K562 (cell line): ENCODE measurements around the gene C11orf65. TPM values are rescaled to one million over a fixed set of nuclear protein-coding genes. Genes with fewer than 3 reads are reported as not detected.

ENCODE experiments used
- CEBPB ChIP-seq: fragments of 450-650 bp; IDR thresholded peaks from 2 replicates; pipeline ENCODE4 v1.6.1; 2016; ENCODE audit warnings: missing genetic modification characterization, missing compliant biosample characterization
- CTCFL ChIP-seq: IDR thresholded peaks from 2 replicates; pipeline ENCODE4 v1.6.1; 2011; ENCODE audit warnings: borderline replicate concordance, low read depth, mild to moderate bottlenecking, moderate library complexity, low read length; ENCODE audit not compliant: insufficient read depth, poor library complexity, severe bottlenecking
- DLX4 ChIP-seq: fragments of 250-450 bp; sonication (Bioruptor Pico); IDR thresholded peaks from 2 replicates; pipeline ENCODE4 v1.6.1; 2021; ENCODE audit warnings: mild to moderate bottlenecking
- HBP1 ChIP-seq: fragments of 450-650 bp; formaldehyde crosslinking; IDR thresholded peaks from 2 replicates; pipeline ENCODE4 v1.4.0; 2022; ENCODE audit warnings: missing genetic modification characterization
- ILF3 ChIP-seq: fragments of 450-650 bp; IDR thresholded peaks from 2 replicates; pipeline ENCODE4 v1.6.1; 2018; ENCODE audit warnings: antibody characterized with exemption, mild to moderate bottlenecking, moderate library complexity, borderline replicate concordance
- POLR3A ChIP-seq: IDR thresholded peaks from 2 replicates; pipeline ENCODE4 v1.6.1; 2011; ENCODE audit warnings: borderline replicate concordance, mild to moderate bottlenecking, moderate library complexity; ENCODE audit not compliant: insufficient read length, insufficient read depth; ENCODE audit errors: extremely low read depth
- RBM22 ChIP-seq: fragments of 200-400 bp; formaldehyde crosslinking; IDR thresholded peaks from 2 replicates; pipeline ENCODE4 v1.6.1; 2018; ENCODE audit warnings: low read length, low read depth; ENCODE audit not compliant: poor library complexity, severe bottlenecking
- SP1 ChIP-seq: sonication (generic); formaldehyde crosslinking; IDR thresholded peaks from 2 replicates; pipeline ENCODE4 v1.8.1; 2022; ENCODE audit warnings: mild to moderate bottlenecking, missing genetic modification reagents
- TAF9B ChIP-seq: fragments of 450-650 bp; IDR thresholded peaks from 2 replicates; pipeline ENCODE4 v1.6.1; 2018; ENCODE audit warnings: mild to moderate bottlenecking; ENCODE audit not compliant: partially characterized antibody
- ZFX ChIP-seq: sonication (generic); formaldehyde crosslinking; IDR thresholded peaks from 2 replicates; pipeline ENCODE4 v1.8.0; 2022; ENCODE audit warnings: mild to moderate bottlenecking, missing genetic modification reagents, moderate library complexity
- ZKSCAN1 ChIP-seq: fragments of 150-350 bp; IDR thresholded peaks from 2 replicates; pipeline ENCODE4 v1.6.1; 2016; ENCODE audit warnings: low read depth, low read length
- ZNF274 ChIP-seq: IDR thresholded peaks from 2 replicates; pipeline ENCODE4 v1.6.1; 2011; ENCODE audit warnings: low read depth, mild to moderate bottlenecking, low read length, moderate library complexity, borderline replicate concordance
- ZNF3 ChIP-seq: fragments of 250-450 bp; sonication (Bioruptor Pico); IDR thresholded peaks from 2 replicates; pipeline ENCODE4 v1.5.0; 2021; ENCODE audit warnings: mild to moderate bottlenecking, moderate library complexity
- ZNF644 ChIP-seq: fragments of 200-800 bp; sonication (Bioruptor generic); IDR thresholded peaks from 2 replicates; pipeline ENCODE4 v1.6.1; 2016; ENCODE audit warnings: low read depth, missing genetic modification characterization, missing compliant biosample characterization
- polyA plus RNA-seq, 8 experiments: library from polyadenylated mRNA; depleted of rRNA in 4 of 8; stranded (reverse) in 5 of 8; unstranded in 3 of 8; fragments of >200 nt; fragmentation: Nextera tagmentation in 2 of 8; fragmentation: Illumina TruSeq in 1 of 8; extraction: Ambion mirVana in 2 of 8; extraction: Trizol in 1 of 8; gene quantifications; 2 replicates each; pipeline versions ENCODE4 v1.2.1 to v1.2.3, GENCODE V29; 2011 to 2014; ENCODE audit warnings: inconsistent platforms in 1 of 8, missing spikeins in 1 of 8
- total RNA-seq, 7 experiments: library from RNA; depleted of rRNA in 6 of 7; stranded (reverse); fragments of >200 nt in 6 of 7; fragmentation: Illumina TruSeq in 2 of 7; extraction: Trizol in 2 of 7; gene quantifications; 2 replicates each; pipeline versions ENCODE4 v1.2.1 to v1.2.3, GENCODE V29; 2011 to 2021; ENCODE audit warnings: low replicate concordance in 1 of 7
- TF ChIP-seq, protein P1 (sequence below): fragments of 200-800 bp; sonication (Bioruptor generic); IDR thresholded peaks from 2 replicates; pipeline ENCODE4 v1.6.1; 2016; ENCODE audit warnings: missing genetic modification characterization, missing compliant biosample characterization
- TF ChIP-seq, protein P2 (sequence below): fragments of 450-650 bp; formaldehyde crosslinking; IDR thresholded peaks from 2 replicates; pipeline ENCODE4 v1.4.0; 2020; ENCODE audit warnings: mild to moderate bottlenecking

C11orf65 gene
- total and polyA plus RNA-seq, 9 of the 15 experiments (the other 6 are each of a cell fraction or from before 2014, with no cell fraction given) = 1.0 to 2.1 (median 1.2) TPM

DNA sequence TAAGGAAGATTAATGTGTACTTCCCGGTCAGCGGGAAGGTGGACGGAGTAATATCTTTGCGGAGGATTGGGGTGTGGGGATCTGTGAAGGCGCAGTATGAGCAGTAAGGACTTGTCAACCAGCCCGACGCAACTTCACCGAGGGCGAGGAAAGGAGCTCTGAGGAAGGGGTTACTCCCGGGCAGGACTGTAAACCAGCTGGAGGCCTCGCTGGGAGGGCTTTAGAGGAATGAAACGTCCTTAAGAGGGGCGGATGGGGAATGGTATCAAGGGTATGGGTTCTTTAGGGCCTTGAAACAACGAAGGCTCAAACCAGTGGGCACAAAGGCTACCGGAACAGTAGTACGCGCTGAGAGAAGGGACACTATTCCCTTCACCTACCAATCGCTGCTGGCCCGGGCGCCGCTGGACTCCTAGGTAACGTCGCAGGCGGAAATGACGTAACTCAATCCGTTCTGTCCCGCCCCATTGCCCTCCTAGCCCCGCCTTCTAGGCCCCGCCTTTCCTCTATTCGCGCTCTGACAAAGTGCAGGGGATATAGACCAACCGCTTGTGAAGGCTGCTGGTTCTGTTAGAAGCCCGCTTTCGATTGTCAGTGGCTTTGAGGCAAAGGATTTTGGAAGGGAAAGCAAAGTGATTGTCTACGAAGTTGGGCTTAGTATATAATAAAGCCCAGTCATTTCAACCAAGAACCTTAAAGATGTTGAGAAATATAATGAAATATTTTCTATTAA, at the start of gene C11orf65 (continued):
- no peak for TF ChIP-seq HBP1 (CRISPR knock-in tag)
- no peak for TF ChIP-seq CTCFL
- TF ChIP-seq ZNF274 = no peak
- TF ChIP-seq ZKSCAN1 = no peak
- TF ChIP-seq ZNF3 (CRISPR knock-in tag) = no peak
- TF ChIP-seq DLX4 (CRISPR knock-in tag) = no peak
- TF ChIP-seq, protein P1, sequence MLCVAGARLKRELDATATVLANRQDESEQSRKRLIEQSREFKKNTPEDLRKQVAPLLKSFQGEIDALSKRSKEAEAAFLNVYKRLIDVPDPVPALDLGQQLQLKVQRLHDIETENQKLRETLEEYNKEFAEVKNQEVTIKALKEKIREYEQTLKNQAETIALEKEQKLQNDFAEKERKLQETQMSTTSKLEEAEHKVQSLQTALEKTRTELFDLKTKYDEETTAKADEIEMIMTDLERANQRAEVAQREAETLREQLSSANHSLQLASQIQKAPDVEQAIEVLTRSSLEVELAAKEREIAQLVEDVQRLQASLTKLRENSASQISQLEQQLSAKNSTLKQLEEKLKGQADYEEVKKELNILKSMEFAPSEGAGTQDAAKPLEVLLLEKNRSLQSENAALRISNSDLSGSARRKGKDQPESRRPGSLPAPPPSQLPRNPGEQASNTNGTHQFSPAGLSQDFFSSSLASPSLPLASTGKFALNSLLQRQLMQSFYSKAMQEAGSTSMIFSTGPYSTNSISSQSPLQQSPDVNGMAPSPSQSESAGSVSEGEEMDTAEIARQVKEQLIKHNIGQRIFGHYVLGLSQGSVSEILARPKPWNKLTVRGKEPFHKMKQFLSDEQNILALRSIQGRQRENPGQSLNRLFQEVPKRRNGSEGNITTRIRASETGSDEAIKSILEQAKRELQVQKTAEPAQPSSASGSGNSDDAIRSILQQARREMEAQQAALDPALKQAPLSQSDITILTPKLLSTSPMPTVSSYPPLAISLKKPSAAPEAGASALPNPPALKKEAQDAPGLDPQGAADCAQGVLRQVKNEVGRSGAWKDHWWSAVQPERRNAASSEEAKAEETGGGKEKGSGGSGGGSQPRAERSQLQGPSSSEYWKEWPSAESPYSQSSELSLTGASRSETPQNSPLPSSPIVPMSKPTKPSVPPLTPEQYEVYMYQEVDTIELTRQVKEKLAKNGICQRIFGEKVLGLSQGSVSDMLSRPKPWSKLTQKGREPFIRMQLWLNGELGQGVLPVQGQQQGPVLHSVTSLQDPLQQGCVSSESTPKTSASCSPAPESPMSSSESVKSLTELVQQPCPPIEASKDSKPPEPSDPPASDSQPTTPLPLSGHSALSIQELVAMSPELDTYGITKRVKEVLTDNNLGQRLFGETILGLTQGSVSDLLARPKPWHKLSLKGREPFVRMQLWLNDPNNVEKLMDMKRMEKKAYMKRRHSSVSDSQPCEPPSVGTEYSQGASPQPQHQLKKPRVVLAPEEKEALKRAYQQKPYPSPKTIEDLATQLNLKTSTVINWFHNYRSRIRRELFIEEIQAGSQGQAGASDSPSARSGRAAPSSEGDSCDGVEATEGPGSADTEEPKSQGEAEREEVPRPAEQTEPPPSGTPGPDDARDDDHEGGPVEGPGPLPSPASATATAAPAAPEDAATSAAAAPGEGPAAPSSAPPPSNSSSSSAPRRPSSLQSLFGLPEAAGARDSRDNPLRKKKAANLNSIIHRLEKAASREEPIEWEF (CRISPR knock-in tag) = 0 out of 2 replicates have a peak, but pooled peaks have one; percentile 24
- peak; percentile 87 for TF ChIP-seq TAF9B
- peak; percentile 69; the same call in 1 of the 2 replicates for TF ChIP-seq SP1 (CRISPR knock-in tag)
- TF ChIP-seq CEBPB (tag) = peak; percentile 49
- TF ChIP-seq POLR3A = no peak
- TF ChIP-seq ZNF644 (tag) = 0 out of 2 replicates have a peak, but pooled peaks have one; percentile 49
- no peak for TF ChIP-seq RBM22
- TF ChIP-seq, protein P2, sequence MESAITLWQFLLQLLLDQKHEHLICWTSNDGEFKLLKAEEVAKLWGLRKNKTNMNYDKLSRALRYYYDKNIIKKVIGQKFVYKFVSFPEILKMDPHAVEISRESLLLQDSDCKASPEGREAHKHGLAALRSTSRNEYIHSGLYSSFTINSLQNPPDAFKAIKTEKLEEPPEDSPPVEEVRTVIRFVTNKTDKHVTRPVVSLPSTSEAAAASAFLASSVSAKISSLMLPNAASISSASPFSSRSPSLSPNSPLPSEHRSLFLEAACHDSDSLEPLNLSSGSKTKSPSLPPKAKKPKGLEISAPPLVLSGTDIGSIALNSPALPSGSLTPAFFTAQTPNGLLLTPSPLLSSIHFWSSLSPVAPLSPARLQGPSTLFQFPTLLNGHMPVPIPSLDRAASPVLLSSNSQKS (CRISPR knock-in tag) = no peak
- peak; percentile 92 for TF ChIP-seq ZFX (CRISPR knock-in tag)
- TF ChIP-seq ILF3 = no peak
